Stimulated activated CD4-positive, alpha-beta T cell treated with anti-CD3 and anti-CD28 coated beads, Interleukin-15, amount 100 ng/mL, for 48 hours (primary cell): ENCODE data around the gene GTF3C4.

Experiments used
- DNase-seq, 2 donors: peaks; one replicate each; pipeline ENCODE4 v3.0.0-alpha.2; 2020; ENCODE audit warnings: low read depth in 2 of 2

The GTF3C4 gene

GRCh38 chr9:132648283-132648682 is 22.0 kb upstream of the GTF3C4 start:
- no peak for DNase-seq

- no peak for DNase-seq
These were observed 21.6 kb upstream of the GTF3C4 start for GRCh38 chr9:132648685-132649084.

DNA sequence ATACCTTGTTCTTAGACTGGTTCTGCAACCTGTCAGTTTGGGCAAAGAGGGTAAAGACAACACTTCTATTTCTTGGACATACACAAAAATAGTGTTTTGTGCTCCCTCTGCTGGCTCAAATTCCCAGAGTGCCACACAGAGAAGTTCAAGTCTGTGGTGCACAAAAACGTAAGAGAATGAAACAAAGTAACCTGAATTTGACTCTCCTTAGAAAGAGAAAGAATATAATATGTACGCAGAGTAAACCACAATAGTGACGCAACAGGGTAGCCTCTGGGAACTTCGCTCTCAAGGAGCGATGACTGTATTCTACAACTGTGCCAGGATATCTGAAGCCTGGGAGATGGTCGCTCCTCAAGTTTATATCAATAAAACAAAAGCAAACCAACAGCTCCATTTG is 19.0 kb upstream of the GTF3C4 start:
- no peak for DNase-seq

GRCh38 chr9:132656299-132656698 is 14.0 kb upstream of the GTF3C4 start:
- DNase-seq: no peak

DNA sequence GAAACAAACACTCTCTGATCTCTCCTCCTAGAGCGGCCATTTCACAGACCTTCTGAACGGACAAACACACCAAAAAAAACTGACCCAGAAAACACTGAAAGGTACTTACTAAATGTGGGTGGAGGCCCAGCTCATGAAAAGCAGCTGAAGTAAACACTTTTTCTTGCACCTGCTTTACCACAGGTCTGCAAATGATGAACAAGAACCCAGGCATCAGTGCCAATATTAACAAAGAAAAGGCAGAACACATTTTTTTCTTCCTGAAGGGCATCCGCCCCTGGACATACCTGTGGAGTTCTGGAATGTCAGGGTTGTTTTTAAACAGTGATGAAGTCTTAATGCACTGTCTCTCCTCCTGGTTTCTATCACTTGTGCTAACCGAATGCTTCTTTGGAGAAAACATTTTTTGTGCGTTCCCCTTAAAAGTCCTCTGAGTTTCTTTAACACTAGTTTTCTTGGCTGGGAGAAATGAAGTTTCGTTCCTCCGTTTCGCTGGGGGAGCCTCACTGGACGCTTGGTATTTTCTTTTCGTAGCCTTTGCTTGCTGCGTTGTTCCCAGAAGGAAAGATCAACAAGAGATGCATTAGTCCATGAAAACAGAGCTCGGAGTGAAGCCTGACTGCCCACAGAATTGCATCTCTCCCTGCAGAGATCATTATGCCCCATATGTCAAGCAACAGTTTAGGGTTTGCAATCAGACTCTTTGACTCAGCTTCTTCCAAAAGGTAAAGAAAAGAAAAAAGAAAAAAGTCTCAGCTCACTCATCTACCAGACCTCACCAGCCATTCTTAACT is 7.9 kb upstream of the GTF3C4 start:
- DNase-seq: no peak

DNA sequence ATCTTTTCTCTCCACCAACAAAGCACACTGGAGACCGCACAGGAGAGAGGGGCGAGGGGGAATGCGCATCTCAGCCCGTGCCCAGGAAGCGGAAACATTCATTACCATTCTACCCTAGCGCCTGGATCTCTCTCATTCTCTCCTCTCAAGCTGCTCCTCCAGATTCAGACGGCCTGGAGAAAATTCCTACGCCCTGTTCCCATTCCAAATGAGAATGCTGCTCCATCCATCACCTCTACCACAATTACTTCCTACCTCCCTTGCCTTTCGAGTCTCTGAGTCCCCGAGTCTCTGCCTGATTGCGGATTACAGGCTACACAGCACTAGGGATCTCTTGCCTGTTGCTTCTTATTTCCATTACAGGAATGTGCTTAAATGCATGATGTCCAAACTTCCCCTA is 7.1 kb upstream of the GTF3C4 start:
- DNase-seq: no peak

DNA sequence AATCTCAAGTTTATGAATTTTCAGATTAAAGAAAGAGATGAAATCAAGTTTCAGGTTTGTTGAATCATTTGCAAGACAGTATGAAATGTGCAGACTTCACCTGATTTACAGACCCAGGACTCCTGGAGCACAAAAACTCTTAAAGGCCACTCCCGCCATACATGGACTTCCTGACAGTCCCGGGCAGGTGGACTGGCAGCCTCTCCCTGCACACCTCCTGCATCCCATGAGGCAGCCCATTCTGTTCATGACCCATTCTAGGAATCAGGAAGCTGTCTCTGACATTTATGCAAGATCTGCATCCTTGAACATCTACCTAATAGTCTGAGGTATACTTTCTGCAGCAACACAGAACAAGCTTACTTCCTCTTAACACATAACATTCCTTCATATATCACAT is 6.4 kb upstream of the GTF3C4 start:
- no peak for DNase-seq

DNA sequence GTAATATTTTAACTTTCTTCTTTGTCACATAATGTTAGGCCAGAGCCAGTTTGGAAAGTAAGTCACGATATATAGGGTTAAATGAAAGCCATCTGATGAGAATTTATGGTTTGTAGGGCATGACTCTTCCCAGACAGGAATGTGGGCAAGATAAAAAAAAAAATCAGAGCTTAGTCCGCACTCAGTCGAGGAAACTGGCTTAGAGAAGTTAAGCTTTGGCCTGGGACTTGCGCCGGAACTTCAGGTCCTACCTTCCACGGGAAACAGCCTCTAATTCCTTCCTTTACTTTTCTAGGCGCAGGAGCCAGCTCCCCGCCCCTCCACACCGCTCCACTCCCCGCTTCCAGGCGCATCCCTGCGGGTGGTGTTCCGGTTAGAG is 956 bp upstream of the GTF3C4 start:
- no peak for DNase-seq

DNA sequence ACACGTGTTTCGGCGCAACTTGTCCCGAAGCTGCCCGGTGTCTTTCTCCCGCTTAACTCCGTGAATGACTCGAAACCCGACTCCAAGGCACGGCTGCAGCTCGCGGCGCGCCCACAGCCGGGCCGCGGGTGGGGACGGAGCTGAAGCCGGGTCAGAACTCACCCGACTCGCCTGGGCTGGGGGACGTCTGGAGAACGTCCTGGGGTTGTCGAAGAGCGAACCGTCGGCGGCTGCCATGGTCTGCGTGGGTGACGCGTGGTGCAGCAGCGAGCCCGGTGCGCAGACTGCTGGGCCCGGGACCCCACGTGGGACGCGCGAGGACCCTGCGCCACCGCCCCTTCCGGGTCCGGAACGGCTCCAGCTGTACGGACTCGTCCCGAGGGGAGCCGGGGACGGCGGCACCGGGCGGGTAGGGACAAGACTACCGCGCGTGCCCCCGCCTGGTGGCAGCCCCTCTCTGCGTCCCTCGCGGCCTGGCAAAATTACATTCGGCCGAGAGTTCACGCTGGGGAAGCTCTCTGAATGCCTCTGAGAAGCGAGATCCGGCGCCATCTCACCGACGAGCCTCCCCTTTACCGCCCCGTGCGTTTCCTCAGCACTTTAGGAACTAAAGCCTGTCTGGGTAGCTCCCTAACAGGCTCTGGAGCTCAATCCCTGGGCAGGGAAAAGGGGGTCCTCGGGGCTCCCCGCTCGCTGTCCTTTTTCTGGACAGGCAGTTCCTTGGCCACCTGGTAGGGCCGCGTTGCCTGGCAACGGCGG is 387 bp upstream of the GTF3C4 start, which contains the start of gene DDX31:
TSS of gene DDX31 (minus strand) at position 286 of the 759 bp plus-strand sequence. CDS start at position 237, 49 bp downstream.
- peak; percentile 74 to 82 for DNase-seq

DNA sequence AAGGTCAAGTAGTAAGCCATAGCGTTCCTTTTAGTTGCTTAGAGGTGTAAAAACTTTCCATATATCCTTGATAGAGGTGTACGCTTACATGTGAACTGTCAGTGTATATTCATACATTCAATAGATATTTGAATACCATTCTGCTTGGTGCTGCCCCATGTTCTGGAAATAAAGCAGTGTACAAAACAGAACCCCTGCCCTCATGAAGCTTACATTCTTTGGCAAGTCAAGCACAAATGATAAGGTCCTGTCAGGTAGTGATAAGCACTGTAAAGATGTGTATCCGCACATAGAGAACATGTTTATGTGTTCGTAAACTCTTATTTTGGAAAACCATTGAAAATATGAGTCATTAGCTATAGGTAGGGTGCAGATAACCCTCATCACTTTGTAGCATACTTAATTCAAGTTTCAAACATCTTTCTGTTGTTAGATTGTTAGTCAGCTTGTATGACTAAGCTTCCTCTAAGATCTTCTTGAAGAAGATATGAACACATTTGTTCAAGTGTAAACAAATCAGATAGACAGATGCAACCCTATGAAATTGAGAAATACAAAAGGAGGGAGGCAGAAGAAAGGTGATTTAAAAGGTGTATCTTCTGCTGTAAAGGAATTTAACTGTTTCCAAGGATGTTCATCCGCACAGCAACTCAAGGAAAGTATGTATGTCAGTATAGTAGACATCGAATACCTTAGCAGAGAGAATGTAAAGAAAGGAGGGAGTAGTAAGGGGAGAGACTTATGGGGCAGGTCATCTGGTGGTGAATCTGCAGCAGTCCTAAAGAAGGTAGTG is 1.6 kb downstream of the GTF3C4 start:
- no peak for DNase-seq

DNA sequence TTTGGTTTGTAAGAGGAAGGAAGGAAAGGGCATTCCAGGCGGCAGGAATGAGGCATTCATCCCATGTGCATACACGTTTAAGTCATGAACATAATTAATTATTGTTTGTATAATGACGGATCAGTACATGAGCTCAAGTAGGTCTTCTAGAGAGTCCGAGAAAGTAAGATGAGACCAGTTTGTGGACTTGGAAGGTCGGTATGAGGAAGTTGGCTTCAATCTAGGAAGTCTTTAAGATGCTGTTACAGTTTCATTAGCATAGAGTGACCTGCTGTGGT is 2.1 kb downstream of the GTF3C4 start:
- DNase-seq: no peak

GRCh38 chr9:132673355-132673754 is 3.1 kb downstream of the GTF3C4 start:
- no peak for DNase-seq

DNA sequence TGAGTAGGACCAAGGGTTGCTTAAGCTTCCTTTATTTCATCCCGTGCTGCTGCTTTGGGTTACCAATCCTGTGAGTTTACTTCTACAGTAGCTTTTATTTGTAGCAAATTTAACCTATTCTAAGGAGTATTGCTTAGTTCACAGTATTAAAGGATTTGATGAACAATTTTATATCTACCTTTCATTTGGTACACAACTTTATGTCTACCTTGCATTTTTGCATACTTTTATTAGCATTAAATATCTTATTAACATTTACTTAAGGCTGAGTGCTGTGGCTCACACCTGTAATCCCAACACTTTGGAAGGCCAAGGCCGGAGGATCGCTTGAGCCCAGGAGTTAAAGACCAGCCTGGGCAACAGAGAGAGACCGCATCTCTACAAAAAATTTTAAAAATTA is 4.2 kb downstream of the GTF3C4 start:
- DNase-seq: no peak

- DNase-seq: no peak
These were observed 7.7 kb downstream of the GTF3C4 start for GRCh38 chr9:132677976-132678375.

DNA sequence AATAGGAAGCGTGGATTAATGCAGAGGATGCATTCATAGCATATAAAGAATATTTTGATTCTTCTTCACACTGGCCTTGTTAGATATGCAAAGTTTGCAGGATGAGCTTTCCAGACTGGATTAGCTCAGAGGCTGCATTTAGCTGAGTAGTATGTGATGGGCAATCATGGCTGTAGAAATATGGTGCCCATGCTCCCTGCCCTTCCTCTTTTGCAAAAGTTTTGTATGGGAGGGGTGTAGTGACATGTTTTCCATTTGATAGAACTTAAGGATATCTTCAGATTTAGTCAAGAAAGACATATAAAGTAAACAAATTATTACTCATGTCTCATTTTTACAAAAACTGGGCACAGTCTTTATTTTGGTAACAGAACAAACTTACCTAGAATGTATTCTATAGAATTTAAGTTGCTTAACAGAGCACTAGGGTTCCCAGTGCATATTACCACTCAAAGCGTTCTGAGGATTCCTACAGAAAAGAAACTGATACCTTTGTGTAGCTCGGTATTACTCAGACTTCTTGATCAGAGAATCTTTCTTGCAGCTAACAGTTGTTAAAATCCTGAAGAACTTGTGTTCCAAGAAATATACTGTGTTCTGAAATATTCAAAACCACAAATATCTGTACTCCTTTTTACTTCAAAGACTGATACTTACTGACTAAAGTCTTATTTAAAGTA is 9.8 kb downstream of the GTF3C4 start:
- DNase-seq: no peak

GRCh38 chr9:132681561-132681960 is 11.3 kb downstream of the GTF3C4 start:
- no peak for DNase-seq

GRCh38 chr9:132683873-132684272 is 13.6 kb downstream of the GTF3C4 start:
- DNase-seq: no peak

DNA sequence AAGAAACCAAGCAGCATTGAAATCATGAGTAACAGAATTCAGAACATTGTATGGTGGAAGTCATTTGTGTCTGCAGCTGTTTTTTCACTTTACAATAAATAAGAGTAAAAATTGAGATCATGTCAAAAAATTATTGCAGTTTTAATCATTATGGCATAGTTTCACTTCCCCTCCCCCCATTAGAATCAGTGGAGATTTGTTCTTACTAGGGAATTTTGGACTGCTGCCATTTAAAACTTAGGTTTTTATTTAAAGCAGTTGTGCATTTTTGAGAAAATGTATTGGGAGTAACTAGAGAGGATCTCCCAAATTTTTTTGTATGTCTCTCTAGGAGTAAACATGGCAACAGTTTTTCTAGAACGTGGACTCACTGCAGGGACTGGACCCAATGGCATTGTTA is 20.4 kb downstream of the GTF3C4 start:
- DNase-seq: no peak

DNA sequence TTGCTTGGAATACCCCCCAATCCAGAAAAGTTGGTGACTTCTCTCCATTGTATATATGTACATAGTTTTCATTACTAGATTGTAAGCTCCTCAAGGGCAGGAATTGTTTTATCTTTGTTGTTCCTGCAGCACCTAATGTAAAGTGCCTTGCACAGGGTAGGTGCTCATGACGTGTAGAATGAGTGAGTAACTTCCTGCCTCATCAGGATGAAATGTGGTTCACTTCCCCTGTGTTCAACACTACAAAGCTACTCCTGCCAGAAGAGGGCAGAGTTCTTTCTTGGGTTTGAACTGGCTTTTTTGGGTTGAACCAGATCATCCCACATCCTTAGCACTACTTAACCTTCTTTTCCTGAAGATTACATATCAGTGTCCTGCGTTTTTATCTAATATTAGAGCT is 23.9 kb downstream of the GTF3C4 start:
- DNase-seq: no peak

DNA sequence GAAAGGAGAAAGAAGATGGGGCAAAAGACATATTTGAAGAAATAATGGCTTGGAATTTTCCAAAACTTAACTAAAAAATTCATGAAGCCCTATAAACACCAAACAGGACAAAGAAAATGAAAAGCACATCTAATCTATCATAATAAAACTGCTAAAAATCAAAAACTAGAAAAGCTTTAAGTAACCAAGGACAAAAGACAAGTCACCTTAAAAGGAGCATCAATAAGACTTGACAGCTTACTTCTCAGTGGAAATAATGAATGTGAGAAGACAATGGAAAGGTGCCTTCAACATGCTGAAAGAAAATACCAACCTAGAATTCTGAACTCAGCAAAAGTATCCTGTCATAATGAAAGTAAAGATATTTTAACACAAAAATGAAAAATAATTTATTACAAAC is 27.0 kb downstream of the GTF3C4 start:
- DNase-seq: no peak

GRCh38 chr9:132698989-132699388 is 28.7 kb downstream of the GTF3C4 start:
- no peak for DNase-seq

DNA sequence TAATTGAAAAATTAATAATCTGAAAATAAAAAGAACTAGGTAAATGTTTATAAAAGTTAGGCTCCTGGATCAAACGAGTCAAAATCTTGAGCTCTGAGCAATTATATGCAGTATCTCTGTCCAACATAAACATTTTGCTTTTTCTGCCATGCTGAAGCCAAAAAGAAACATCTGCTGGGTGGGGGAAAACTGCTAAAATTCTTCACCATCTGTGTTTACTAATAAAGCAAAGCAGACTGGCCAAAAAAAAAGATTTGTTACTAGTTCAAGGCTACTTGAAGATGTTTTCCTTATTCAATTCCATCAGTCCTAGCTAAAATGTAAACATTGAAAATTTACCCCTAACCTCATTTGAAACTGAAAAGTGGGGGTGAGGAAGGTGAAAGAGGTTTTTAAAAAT is 29.7 kb downstream of the GTF3C4 start:
- no peak for DNase-seq
